NT2/D1 (cell line): Measurements from ENCODE around the gene GSE1.

Source experiments
- SUZ12 ChIP-seq: IDR thresholded peaks from 2 replicates; pipeline ENCODE4 v1.6.1; 2011; ENCODE audit not compliant: insufficient read length, insufficient read depth; ENCODE audit errors: extremely low read depth
- YY1 ChIP-seq: IDR thresholded peaks from 2 replicates; pipeline ENCODE4 v1.6.1; 2011; ENCODE audit not compliant: insufficient read length, insufficient read depth
- ZNF274 ChIP-seq: IDR thresholded peaks from 2 replicates; pipeline ENCODE4 v1.6.1; 2011; ENCODE audit warnings: mild to moderate bottlenecking, low read depth, low read length

GRCh38 chr16:85619101-85619891, 6.2 kb downstream of the GSE1 start:
- TF ChIP-seq YY1: no peak
- no peak for TF ChIP-seq ZNF274
- TF ChIP-seq SUZ12: no peak
